GM21526 (cell line): ENCODE data around the gene SH2D1A.

ENCODE experiments used
- ATAC-seq: cut with Tn5 transposase; IDR thresholded peaks from one replicate; pipeline ENCODE4 v1.9.1; 2021; ENCODE audit warnings: moderate library complexity; ENCODE audit not compliant: unreplicated experiment, low FRiP score

SH2D1A gene

DNA sequence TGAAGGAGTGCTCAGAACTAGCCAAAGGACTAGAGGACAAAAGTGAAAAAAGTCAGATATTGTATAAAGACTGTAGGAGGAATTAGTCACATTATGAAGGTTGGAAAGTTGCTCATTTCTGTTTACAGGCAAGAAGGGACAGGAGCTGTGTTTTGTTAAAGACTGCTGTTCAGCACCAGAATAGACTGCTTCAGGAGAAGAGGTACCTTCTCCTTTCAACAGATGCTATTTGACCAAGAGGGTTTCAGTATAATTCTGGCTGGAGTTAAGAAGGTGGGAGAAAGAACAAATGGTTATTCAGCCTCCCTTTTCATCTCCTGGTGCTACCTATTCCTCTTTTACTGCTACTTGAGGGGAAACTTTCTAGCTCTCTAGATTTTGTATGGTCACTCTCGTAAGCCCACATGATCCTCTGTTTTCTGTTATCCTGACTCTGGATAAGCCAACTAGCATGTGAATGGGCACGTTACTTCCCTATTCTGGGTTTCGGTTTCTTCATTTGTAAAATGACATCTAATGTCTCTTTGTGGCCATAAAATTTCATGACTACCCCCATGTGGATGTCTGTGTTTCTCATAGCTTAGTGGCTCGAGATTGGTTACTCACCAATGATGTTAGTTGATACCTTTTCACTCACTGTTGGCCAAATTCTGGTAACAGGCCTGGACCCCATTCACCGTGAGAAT is 68.9 kb downstream of the SH2D1A start:
- ATAC-seq: no peak

DNA sequence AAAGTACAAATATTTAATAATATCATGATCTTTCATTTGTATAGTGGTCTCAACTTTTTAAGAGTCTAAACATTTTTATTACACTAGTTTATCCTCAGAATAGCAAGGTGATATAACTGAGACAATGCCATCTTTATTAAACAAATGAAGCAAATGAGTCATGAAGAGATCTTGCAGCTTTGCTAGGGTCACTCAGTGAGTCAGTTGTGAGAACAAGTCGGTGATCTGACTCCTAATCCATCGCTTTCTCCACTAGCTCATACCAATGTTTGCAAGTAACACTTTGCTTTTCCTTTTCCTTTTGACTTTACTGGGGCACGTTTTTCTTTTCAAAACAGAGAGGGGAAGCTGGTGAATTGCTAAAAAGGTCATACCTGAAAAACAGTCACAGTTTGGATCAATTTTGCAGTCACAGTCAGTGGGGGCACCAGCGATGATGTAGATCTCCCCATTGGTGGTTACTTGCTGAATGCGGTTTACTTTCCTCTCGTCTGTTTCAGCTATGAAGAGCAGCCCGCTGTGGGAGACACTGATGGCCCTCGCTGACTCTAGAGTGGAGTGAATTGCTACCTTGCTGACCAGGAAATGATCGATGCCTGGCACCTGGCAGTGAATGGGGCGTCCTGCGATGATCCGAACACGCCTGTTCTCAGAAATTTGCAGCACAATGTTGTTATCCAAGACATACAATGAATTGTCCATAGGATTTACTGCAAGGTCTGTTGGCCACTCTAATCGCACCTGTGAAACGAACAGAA is 75.7 kb downstream of the SH2D1A start:
- ATAC-seq: no peak
